Prostate gland (tissue), 2 donors: ENCODE results near the gene KCNT1. TPM values are rescaled to one million over a fixed set of nuclear protein-coding genes. Genes with fewer than 3 reads are reported as not detected.

Experiments
- DNase-seq: peaks from one replicate; pipeline ENCODE4 v3.0.0-alpha.2; 2019; ENCODE audit warnings: low spot score
- H3K27ac ChIP-seq, 2 donors: fragments of 200-600 bp; sonication (generic); 2 replicates each; pipeline ENCODE4 v1.5.1; 2017 to 2019
- H3K27me3 ChIP-seq: fragments of 200-600 bp; sonication (generic); replicated peaks from 2 replicates; pipeline ENCODE4 v1.5.1; 2019; ENCODE audit not compliant: insufficient read depth
- H3K36me3 ChIP-seq, 2 donors: fragments of 200-600 bp; sonication (generic); 1 replicate in 1 of 2; 2 replicates in 1 of 2; pipeline versions ENCODE4 v1.5.1 to v1.8.1; 2017 to 2019
- H3K4me1 ChIP-seq: fragments of 200-600 bp; sonication (generic); replicated peaks from 2 replicates; pipeline ENCODE4 v1.5.1; 2019
- H3K4me3 ChIP-seq, 2 donors: fragments of 200-600 bp; sonication (generic); 2 replicates each; pipeline ENCODE4 v1.5.1; 2017 to 2019
- H3K9me3 ChIP-seq: fragments of 200-600 bp; sonication (generic); 2 replicates; pipeline ENCODE4 v1.5.1; 2017
- CTCF ChIP-seq, 4 experiments: fragments of 200-600 bp in 2 of 4; fragments of 450-650 bp in 2 of 4; sonication (generic) in 2 of 4; IDR thresholded peaks; 1 replicate in 3 of 4; 2 replicates in 1 of 4; pipeline ENCODE4 v1.5.1; 2016 to 2019; ENCODE audit warnings: antibody characterized with exemption in 4 of 4, mild to moderate bottlenecking in 2 of 4, moderate library complexity in 2 of 4
- POLR2A ChIP-seq: fragments of 450-650 bp; IDR thresholded peaks from one replicate; pipeline ENCODE4 v1.6.1; 2016; ENCODE audit warnings: antibody characterized with exemption, mild to moderate bottlenecking
- POLR2AphosphoS5 ChIP-seq: sonication (generic); formaldehyde crosslinking; IDR thresholded peaks from one replicate; pipeline ENCODE4 v1.6.1; 2017; ENCODE audit warnings: antibody characterized with exemption
- WGBS: methylation state at CpG from one replicate; pipeline ENCODE4 v1.1.5; 2018; 5-methylcytosine and 5-hydroxymethylcytosine counted together
- intact Hi-C: fragments of 100-400 bp; cut with DNase I; formaldehyde crosslinking; loops from one replicate; pipeline ENCODE4 v1.14.2; 2022
- total RNA-seq, 2 donors: library from RNA; depleted of rRNA; stranded (reverse); fragments of >200 nt; gene quantifications; one replicate each; pipeline ENCODE4 v1.1.0, GENCODE V29; 2016

Gene KCNT1
- total RNA-seq, 2 donors from 2014 or later: 0.09 to 3.0 TPM

- no peaks in the 10 kb centered on the region for H3K36me3 ChIP-seq
- H3K9me3 ChIP-seq: no peaks in the 10 kb centered on the region
- H3K27me3 ChIP-seq: no peaks in the 10 kb centered on the region
- H3K27ac ChIP-seq: no peak overlapping the region
- no peak overlapping the region for H3K4me3 ChIP-seq
- no peak for DNase-seq
- TF ChIP-seq POLR2A (no peak), CTCF (IDR thresholded peaks at IDR 0.05) (no peak), POLR2AphosphoS5 (no peak)
- no peaks in the 10 kb centered on the region for H3K4me1 ChIP-seq
- intact Hi-C loops: no loop called here
- 79% methylated on average over 10 of the region's 11 CpGs for WGBS
Observed at GRCh38 chr9:135773530-135774238, 71.7 kb downstream of the KCNT1 start.

- intact Hi-C loops: no loop called here
- TF ChIP-seq POLR2A (no peak), POLR2AphosphoS5 (no peak), CTCF (IDR thresholded peaks at IDR 0.05) (no peak)
- DNase-seq: no peak
- H3K4me1 ChIP-seq: no peaks in the 10 kb centered on the region
- 90% methylated on average over 15 of the region's 15 CpGs for WGBS
- H3K4me3 ChIP-seq: no peak overlapping the region
- no peaks in the 10 kb centered on the region for H3K9me3 ChIP-seq
- no peak overlapping the region for H3K27ac ChIP-seq
- no peaks in the 10 kb centered on the region for H3K36me3 ChIP-seq
- H3K27me3 ChIP-seq: no peaks in the 10 kb centered on the region
Observed at GRCh38 chr9:135774239-135774747, 72.3 kb downstream of the KCNT1 start.

GRCh38 chr9:135774794-135775525 is 73.0 kb downstream of the KCNT1 start:
- no peak overlapping the region for H3K27ac ChIP-seq
- intact Hi-C loops: no loop called here
- TF ChIP-seq POLR2A (no peak), POLR2AphosphoS5 (no peak), CTCF (IDR thresholded peaks at IDR 0.05) (no peak)
- no peaks in the 10 kb centered on the region for H3K36me3 ChIP-seq
- no peak for DNase-seq
- no peaks in the 10 kb centered on the region for H3K9me3 ChIP-seq
- no peaks in the 10 kb centered on the region for H3K4me1 ChIP-seq
- 68% methylated on average over 16 of the region's 24 CpGs for WGBS
- H3K4me3 ChIP-seq: no peak overlapping the region
- no peaks in the 10 kb centered on the region for H3K27me3 ChIP-seq

- Histone ChIP-seq H3K4me3 (no peak overlapping the region), H3K27me3 (no peaks in the 10 kb centered on the region), H3K9me3 (no peaks in the 10 kb centered on the region), H3K36me3 (no peaks in the 10 kb centered on the region), H3K4me1 (no peaks in the 10 kb centered on the region), H3K27ac (no peak overlapping the region)
- DNase-seq: no peak
- intact Hi-C loops: no loop called here
- WGBS: 71% methylated on average over 7 of the region's 7 CpGs
- TF ChIP-seq CTCF (IDR thresholded peaks at IDR 0.05): no peak
- no peak for TF ChIP-seq POLR2A
- no peak for TF ChIP-seq POLR2AphosphoS5
Observed at GRCh38 chr9:135775911-135776310, 73.9 kb downstream of the KCNT1 start.
